ENCODE measurements around the gene DBNDD1. TPM values are rescaled to one million over a fixed set of nuclear protein-coding genes. Genes with fewer than 3 reads are reported as not detected.
"Not testable (repeated sequence)": the region's sequence is repeated elsewhere in the genome, so short reads cannot be mapped to it uniquely, and the experiment has no call there.

DBNDD1 gene, protein sequence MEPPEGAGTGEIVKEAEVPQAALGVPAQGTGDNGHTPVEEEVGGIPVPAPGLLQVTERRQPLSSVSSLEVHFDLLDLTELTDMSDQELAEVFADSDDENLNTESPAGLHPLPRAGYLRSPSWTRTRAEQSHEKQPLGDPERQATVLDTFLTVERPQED
- 33.1 and 40.7 TPM in 2 replicates for total RNA-seq

DNA sequence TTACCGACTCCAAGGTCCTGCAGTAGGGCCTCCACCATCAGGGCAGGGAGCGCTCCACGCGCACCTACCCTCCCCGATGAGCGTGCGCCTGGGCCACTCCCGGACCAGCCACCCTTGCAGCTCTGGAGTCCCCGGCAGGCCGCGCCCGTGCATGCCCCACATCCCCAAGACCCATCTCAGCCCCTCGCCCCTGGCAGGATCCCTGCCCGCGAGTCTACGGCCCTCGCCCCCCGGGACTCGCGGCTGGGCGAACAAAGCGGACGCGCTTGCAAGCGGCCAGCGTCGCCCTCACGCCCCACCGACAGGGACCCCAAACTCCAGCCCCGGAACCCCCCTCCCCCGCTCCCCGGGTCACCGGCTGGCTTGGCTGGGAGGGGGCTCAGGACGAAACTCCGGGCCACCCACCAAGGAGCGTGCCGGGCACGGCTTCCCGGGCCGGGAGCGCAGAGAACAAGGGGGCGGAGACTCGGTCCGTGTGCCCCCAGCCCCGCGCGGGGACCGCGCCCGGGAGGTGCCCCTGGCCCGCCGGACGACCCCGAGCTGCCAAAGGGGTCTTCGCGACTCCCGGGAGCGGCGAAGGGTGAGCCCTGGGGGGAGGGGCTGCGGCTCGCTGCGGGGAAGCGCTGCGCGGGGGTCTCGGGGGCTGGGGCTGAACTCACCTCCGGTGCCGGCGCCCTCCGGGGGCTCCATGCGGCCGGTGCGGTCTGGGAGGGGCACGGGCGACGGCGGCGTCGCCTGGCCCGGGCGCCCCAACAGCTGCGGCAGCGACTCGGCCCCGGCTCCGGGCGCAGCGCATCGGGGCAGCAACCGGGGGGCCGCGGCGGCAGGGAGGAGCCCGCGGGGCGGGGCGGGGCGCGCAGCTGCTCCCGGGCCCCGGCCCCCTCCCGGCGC, at the start of gene DBNDD1:
Gene DBNDD1, minus strand, starts transcription at position 805 of the 891 bp plus-strand sequence. Its CDS starts 115 bp downstream, at position 690.
- peak within 1 kb of the TSS; percentile 71 for H3K4me3 ChIP-seq (ENCODE audit: low read depth, low read length)
- no peak for TF ChIP-seq CTCF (conservative IDR thresholded peaks at IDR 0.05; ENCODE audit: low read depth, low read length)
- no peak for DNase-seq (ENCODE audit: low read depth)

GRCh38 chr16:90061437-90061836, 42.2 kb upstream of the DBNDD1 start:
- no peak overlapping the region for H3K4me3 ChIP-seq (ENCODE audit: low read depth, low read length)
- no peak for TF ChIP-seq CTCF (conservative IDR thresholded peaks at IDR 0.05; ENCODE audit: low read depth, low read length)
- DNase-seq (ENCODE audit: low read depth) = no peak

GRCh38 chr16:90057738-90058173, 38.5 kb upstream of the DBNDD1 start:
- TF ChIP-seq CTCF (conservative IDR thresholded peaks at IDR 0.05; ENCODE audit: low read depth, low read length) = no peak
- no peak overlapping the region for H3K4me3 ChIP-seq (ENCODE audit: low read depth, low read length)
- DNase-seq (ENCODE audit: low read depth) = no peak

GRCh38 chr16:90056521-90056920, 37.3 kb upstream of the DBNDD1 start:
- DNase-seq (ENCODE audit: low read depth); H3K4me3 ChIP-seq (ENCODE audit: low read depth, low read length): not testable (repeated sequence)

GRCh38 chr16:90055371-90055770, 36.1 kb upstream of the DBNDD1 start:
- no peak for TF ChIP-seq CTCF (conservative IDR thresholded peaks at IDR 0.05; ENCODE audit: low read depth, low read length)
- DNase-seq (ENCODE audit: low read depth) = no peak

GRCh38 chr16:90054554-90054953, 35.3 kb upstream of the DBNDD1 start:
- DNase-seq (ENCODE audit: low read depth) = no peak
- no peak overlapping the region for H3K4me3 ChIP-seq (ENCODE audit: low read depth, low read length)
- TF ChIP-seq CTCF (conservative IDR thresholded peaks at IDR 0.05; ENCODE audit: low read depth, low read length) = no peak

More at GRCh38 chr16:90055371-90055770, 36.1 kb upstream of the DBNDD1 start:
- H3K4me3 ChIP-seq (ENCODE audit: low read depth, low read length) = no peak overlapping the region

- TF ChIP-seq CTCF (conservative IDR thresholded peaks at IDR 0.05; ENCODE audit: low read depth, low read length) = no peak
- H3K4me3 ChIP-seq (ENCODE audit: low read depth, low read length) = no peak overlapping the region
- DNase-seq (ENCODE audit: low read depth) = no peak
These were observed 34.7 kb upstream of the DBNDD1 start for GRCh38 chr16:90053902-90054500.

Data from epithelial cell of proximal tubule (primary cell).